PC-3 (cell line): ENCODE data around the gene TAOK2. TPM values are rescaled to one million over a fixed set of nuclear protein-coding genes. Genes with fewer than 3 reads are reported as not detected.
"Not testable (repeated sequence)": the region's sequence is repeated elsewhere in the genome, so short reads cannot be mapped to it uniquely, and the experiment has no call there.

Experiments used
- ATAC-seq: fragments of 200-7000 bp; cut with Tn5 transposase; 2 replicates; pipeline ENCODE4 v1.9.1; 2020; ENCODE audit warnings: mild to moderate bottlenecking, moderate library complexity
- BruUV-seq: library from RNA; stranded (reverse); fragments of 400-500 nt; replicated peaks from 2 replicates; lab custom pipeline; 2021; lab: Mats Ljungman, UMichigan
- CTCF ChIA-PET: fragments of 300-600 bp; sonication (Branson Sonifier 250); formaldehyde crosslinking; loops from one replicate; lab custom pipeline; 2022; ENCODE audit warnings: antibody characterized with exemption; lab: Charles Lee
- POLR2A ChIA-PET: fragments of 300-600 bp; sonication (Branson Sonifier 250); formaldehyde crosslinking; loops from one replicate; lab custom pipeline; 2022; ENCODE audit warnings: antibody characterized with exemption; ENCODE audit not compliant: unreplicated experiment; lab: Charles Lee
- DNase-seq: peaks from one replicate; pipeline ENCODE4 v3.0.0-alpha.2; 2015
- H2AFZ ChIP-seq: fragments of 300-600 bp; sonication (generic); 2 replicates; pipeline ENCODE4 v1.6.0; 2016; ENCODE audit warnings: antibody characterized with exemption, low read length
- H3F3A ChIP-seq: fragments of 300-600 bp; sonication (generic); one replicate; pipeline ENCODE4 v1.6.0; 2017; ENCODE audit warnings: antibody characterized with exemption, low read length, control low read depth, mild to moderate bottlenecking; ENCODE audit not compliant: unreplicated experiment
- H3K27ac ChIP-seq: fragments of 300-600 bp; sonication (generic); 2 replicates; pipeline ENCODE4 v1.5.1; 2016; ENCODE audit warnings: mild to moderate bottlenecking, low read length
- H3K27me3 ChIP-seq: fragments of 300-600 bp; sonication (generic); 2 replicates; pipeline ENCODE4 v1.6.1; 2016; ENCODE audit warnings: low read length, mixed read lengths
- H3K36me3 ChIP-seq: fragments of 300-600 bp; sonication (generic); 2 replicates; pipeline ENCODE4 v1.6.1; 2016; ENCODE audit warnings: low read depth, mixed run types, low read length, mixed read lengths
- H3K4me1 ChIP-seq: fragments of 300-600 bp; sonication (generic); 2 replicates; pipeline ENCODE4 v1.5.1; 2016; ENCODE audit warnings: low read length; ENCODE audit not compliant: insufficient read depth
- H3K4me2 ChIP-seq: fragments of 300-600 bp; sonication (generic); 2 replicates; pipeline ENCODE4 v1.6.0; 2016; ENCODE audit warnings: low read length
- H3K4me3 ChIP-seq: fragments of 300-600 bp; sonication (generic); 2 replicates; pipeline ENCODE4 v1.5.1; 2016; ENCODE audit warnings: mild to moderate bottlenecking, low read length, mixed read lengths
- H3K79me2 ChIP-seq: fragments of 300-600 bp; sonication (generic); 2 replicates; pipeline ENCODE4 v1.6.1; 2017; ENCODE audit warnings: low read length, mixed read lengths
- H3K9ac ChIP-seq: fragments of 300-600 bp; sonication (generic); 2 replicates; pipeline ENCODE4 v1.6.0; 2016; ENCODE audit warnings: mild to moderate bottlenecking, low read length
- H3K9me2 ChIP-seq: fragments of 300-600 bp; sonication (generic); replicated peaks from 2 replicates; pipeline ENCODE4 v1.6.1; 2016; ENCODE audit warnings: mixed run types, low read length, mixed read lengths
- H3K9me3 ChIP-seq: fragments of 300-600 bp; sonication (generic); 2 replicates; pipeline ENCODE4 v1.6.1; 2016; ENCODE audit warnings: low read length, mixed read lengths
- H4K20me1 ChIP-seq: fragments of 300-600 bp; sonication (generic); 2 replicates; pipeline ENCODE4 v1.6.1; 2016; ENCODE audit warnings: low read length, mixed read lengths
- CTCF ChIP-seq: fragments of 300-600 bp; sonication (generic); conservative IDR thresholded peaks from 2 replicates; pipeline ENCODE4 v1.5.1; 2017; ENCODE audit warnings: antibody characterized with exemption, low read depth, mild to moderate bottlenecking, low read length
- EZH2 ChIP-seq: fragments of 300-600 bp; sonication (generic); IDR thresholded peaks from one replicate; pipeline ENCODE4 v1.6.1; 2017; ENCODE audit warnings: antibody characterized with exemption, mild to moderate bottlenecking, low read length; ENCODE audit not compliant: unreplicated experiment
- EZH2phosphoT487 ChIP-seq: fragments of 300-600 bp; sonication (generic); IDR thresholded peaks from 2 replicates; pipeline ENCODE4 v1.6.1; 2018; ENCODE audit warnings: mild to moderate bottlenecking, antibody characterized with exemption, low read length, borderline replicate concordance
- intact Hi-C: fragments of 100-400 bp; cut with micrococcal nuclease; formaldehyde crosslinking; loops from 2 replicates; pipeline ENCODE4 v1.9.0; 2023
- total RNA-seq: library from RNA; depleted of rRNA; stranded (reverse); fragments of >200 nt; gene quantifications from 2 replicates; pipeline ENCODE4 v1.2.3, GENCODE V29; 2014

Gene TAOK2
- total RNA-seq, 1 experiment from 2014 or later = 34.1 TPM

GRCh38 chr16:29927070-29927905, 46.4 kb upstream of the TAOK2 start:
- no peaks in the 10 kb centered on the region for H4K20me1 ChIP-seq
- peak overlapping the region; percentile 89 for H3K4me2 ChIP-seq
- no peaks in the 10 kb centered on the region for H3K36me3 ChIP-seq
- H3K9ac ChIP-seq = peak overlapping the region; percentile 91; the same call in 1 of the 2 replicates
- peaks cover 33% of the 10 kb centered on the region for H3K79me2 ChIP-seq
- no peak for DNase-seq
- intact Hi-C loops = loop anchor here (2.0 to 5.0 kb wide), 2 partner anchors 18 to 45 kb away; partner anchors contain the start of gene TAOK2
- H2AFZ ChIP-seq = no peak overlapping the region
- POLR2A ChIA-PET = interaction anchor here (0.6 kb wide), 1 partner anchor 14 kb away, joined by 3 read pairs; no protein-coding TSS in a partner anchor
- no peak overlapping the region for H3K27ac ChIP-seq
- no peaks in the 10 kb centered on the region for H3K9me3 ChIP-seq
- no peaks in the 10 kb centered on the region for H3K9me2 ChIP-seq
- H3K4me3 ChIP-seq = peak overlapping the region; percentile 92
- H3K27me3 ChIP-seq = no peaks in the 10 kb centered on the region
- no peak for ATAC-seq
- no peaks in the 10 kb centered on the region for H3F3A ChIP-seq
- H3K4me1 ChIP-seq = peaks cover 15% of the 10 kb centered on the region; the same call in 1 of the 2 replicates
- TF ChIP-seq EZH2phosphoT487 (no peak), EZH2 (no peak), CTCF (no peak)
- no TSS peak for BruUV-seq
- CTCF ChIA-PET = no interaction called here

- H3K36me3 ChIP-seq, CTCF ChIA-PET, BruUV-seq, H3K9ac ChIP-seq, H3K9me2 ChIP-seq, H4K20me1 ChIP-seq, H3K4me2 ChIP-seq, DNase-seq, H3F3A ChIP-seq, H3K4me3 ChIP-seq, H2AFZ ChIP-seq, ATAC-seq, POLR2A ChIA-PET, intact Hi-C loops, H3K79me2 ChIP-seq, H3K9me3 ChIP-seq, H3K4me1 ChIP-seq, H3K27me3 ChIP-seq, H3K27ac ChIP-seq: not testable (repeated sequence)
Observed at GRCh38 chr16:29931750-29932149, 41.9 kb upstream of the TAOK2 start.

- intact Hi-C loops = no loop called here
- ChIA-PET CTCF (no interaction called here), POLR2A (no interaction called here)
- H3K9me3 ChIP-seq = no peaks in the 10 kb centered on the region
- TF ChIP-seq EZH2phosphoT487 = no peak
- TF ChIP-seq CTCF = no peak
- no peak for TF ChIP-seq EZH2
- H3K27ac ChIP-seq = no peak overlapping the region
- BruUV-seq = no TSS peak
- no peaks in the 10 kb centered on the region for H3K9me2 ChIP-seq
- H3K4me1 ChIP-seq = peaks cover 20% of the 10 kb centered on the region
- no peaks in the 10 kb centered on the region for H3K79me2 ChIP-seq
- DNase-seq (no peak), ATAC-seq (no peak)
- H4K20me1 ChIP-seq = no peaks in the 10 kb centered on the region
- H3K4me2 ChIP-seq = no peak overlapping the region
- no peaks in the 10 kb centered on the region for H3K27me3 ChIP-seq
- no peak overlapping the region for H3K4me3 ChIP-seq
- H3K36me3 ChIP-seq = no peaks in the 10 kb centered on the region
- peaks cover 9% of the 10 kb centered on the region for H3F3A ChIP-seq
- H2AFZ ChIP-seq = no peak overlapping the region
- H3K9ac ChIP-seq = no peak overlapping the region
Observed at GRCh38 chr16:29940656-29941055, 33.0 kb upstream of the TAOK2 start.
